Muscle of leg (tissue), 11 donors: Measurements from ENCODE around the gene C10orf90. TPM values are rescaled to one million over a fixed set of nuclear protein-coding genes. Genes with fewer than 3 reads are reported as not detected.

ENCODE experiments used
- DNase-seq: peaks from one replicate; pipeline ENCODE4 v3.0.0; 2013
- H3K27ac ChIP-seq: one replicate; pipeline ENCODE4 v1.5.1; 2013; ENCODE audit warnings: mild to moderate bottlenecking, low read length, control low read depth
- H3K27me3 ChIP-seq: one replicate; pipeline ENCODE4 v1.6.1; 2013; ENCODE audit warnings: low read length; ENCODE audit not compliant: control insufficient read depth, insufficient read depth
- H3K36me3 ChIP-seq: one replicate; pipeline ENCODE4 v1.6.1; 2013; ENCODE audit warnings: low read length; ENCODE audit not compliant: control insufficient read depth, insufficient read depth
- H3K4me1 ChIP-seq: one replicate; pipeline ENCODE4 v1.6.1; 2013; ENCODE audit warnings: low read length; ENCODE audit not compliant: control insufficient read depth, insufficient read depth
- H3K4me3 ChIP-seq: one replicate; pipeline ENCODE4 v1.5.1; 2013; ENCODE audit warnings: low read length, control low read depth
- H3K9me3 ChIP-seq: replicated peaks from 2 replicates; pipeline ENCODE4 v1.6.1; 2013; ENCODE audit warnings: low read depth, low read length; ENCODE audit not compliant: control insufficient read depth
- WGBS: methylation state at CpG from one replicate; pipeline ENCODE4 v1.1.5; 2013; ENCODE audit warnings: missing lambda C conversion rate; ENCODE audit not compliant: insufficient coverage; 5-methylcytosine and 5-hydroxymethylcytosine counted together
- polyA plus RNA-seq, 8 donors: library from polyadenylated mRNA; unstranded; fragments of 120-200 nt; gene quantifications; one replicate each; pipeline versions ENCODE4 v1.2.1 to v1.2.3, GENCODE V29; 2013; ENCODE audit warnings: inconsistent platforms in 1 of 8, low replicate concordance in 1 of 8; ENCODE audit not compliant: insufficient read length in 8 of 8, insufficient read depth in 1 of 8
- total RNA-seq: library from RNA; stranded (reverse); fragments of 120-200 nt; gene quantifications from one replicate; pipeline ENCODE4 v1.2.4, GENCODE V29; 2013

C10orf90 gene
- total and polyA plus RNA-seq, 9 donors, result 0.53 to 1.1 (median 0.80) TPM

DNA sequence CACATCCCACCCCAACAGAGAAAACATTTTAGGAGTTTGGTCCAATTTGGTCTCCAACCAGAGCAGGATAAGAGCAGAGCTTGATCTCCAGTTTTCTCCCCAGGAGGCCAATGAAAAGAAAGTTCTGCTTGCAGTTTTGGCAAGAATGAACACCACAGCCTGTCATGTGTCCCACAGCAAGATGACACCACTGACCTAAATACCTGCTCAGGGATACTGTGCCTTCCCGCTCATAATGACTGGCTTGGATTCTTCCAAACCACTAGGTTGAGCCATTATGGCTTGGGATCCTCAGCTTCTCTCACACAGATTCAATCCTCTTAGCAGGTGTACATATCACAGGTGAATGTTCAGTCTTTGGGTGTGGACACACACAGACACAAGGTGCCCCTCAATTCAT lies 53.3 kb downstream of the C10orf90 start:
- peaks cover 3% of the 10 kb centered on the region for H3K4me1 ChIP-seq
- no CpG with 5 or more reads among the region's 1 CpG for WGBS
- no peaks in the 10 kb centered on the region for H3K9me3 ChIP-seq
- peak; percentile 43 for DNase-seq
- H3K4me3 ChIP-seq, result no peak overlapping the region
- H3K27ac ChIP-seq, result no peak overlapping the region
- H3K27me3 ChIP-seq, result peaks cover 2% of the 10 kb centered on the region
- no peaks in the 10 kb centered on the region for H3K36me3 ChIP-seq

DNA sequence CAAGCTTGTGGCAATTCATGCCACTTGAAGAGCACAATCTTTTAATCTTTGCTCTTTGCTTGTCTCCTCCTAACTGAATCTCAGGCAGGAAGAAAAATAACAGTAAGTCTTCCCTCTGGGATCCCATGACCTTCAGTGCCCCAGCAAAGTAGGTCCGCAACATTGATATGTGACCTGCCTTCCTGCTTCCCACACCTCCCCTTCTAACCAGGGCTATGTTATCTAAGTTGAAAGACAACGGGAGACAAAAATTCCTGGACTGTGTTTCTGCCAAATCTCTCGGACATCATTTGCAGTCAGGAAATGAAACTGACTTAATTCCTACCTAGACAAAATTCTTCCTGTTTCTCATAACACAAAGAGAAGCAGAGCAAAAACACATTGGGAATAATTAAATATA lies 53.8 kb downstream of the C10orf90 start:
- Histone ChIP-seq H3K4me1 (peaks cover 3% of the 10 kb centered on the region), H3K27ac (no peak overlapping the region), H3K4me3 (no peak overlapping the region), H3K36me3 (no peaks in the 10 kb centered on the region), H3K9me3 (no peaks in the 10 kb centered on the region), H3K27me3 (peaks cover 2% of the 10 kb centered on the region)
- peak; percentile 31 for DNase-seq
- no CpG with 5 or more reads among the region's 3 CpGs for WGBS

DNA sequence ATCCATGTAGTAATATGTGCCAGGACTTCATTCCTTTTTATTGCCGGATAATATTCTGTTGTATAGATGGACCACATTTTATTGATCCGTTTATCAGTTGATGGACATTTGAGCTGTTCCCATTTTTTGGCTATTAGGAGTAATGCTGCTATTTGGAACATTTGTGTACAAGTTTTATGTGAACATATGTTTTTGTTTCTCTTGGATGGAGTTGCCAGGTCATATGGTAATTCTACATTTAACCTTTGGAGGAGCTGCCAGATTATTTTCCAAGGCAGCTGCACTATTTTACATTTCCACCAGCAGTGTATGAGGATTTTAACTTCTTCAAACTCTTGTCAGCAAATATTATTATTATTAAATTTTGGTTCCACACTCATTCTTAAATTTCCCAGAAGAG lies 59.2 kb downstream of the C10orf90 start:
- no peaks in the 10 kb centered on the region for H3K36me3 ChIP-seq
- H3K4me1 ChIP-seq, result no peaks in the 10 kb centered on the region
- H3K27me3 ChIP-seq, result peaks cover 2% of the 10 kb centered on the region
- no peak overlapping the region for H3K4me3 ChIP-seq
- WGBS, result no CpG with 5 or more reads among the region's 2 CpGs
- peak; percentile 96 for DNase-seq
- no peaks in the 10 kb centered on the region for H3K9me3 ChIP-seq
- H3K27ac ChIP-seq, result peak overlapping the region; percentile 51

DNA sequence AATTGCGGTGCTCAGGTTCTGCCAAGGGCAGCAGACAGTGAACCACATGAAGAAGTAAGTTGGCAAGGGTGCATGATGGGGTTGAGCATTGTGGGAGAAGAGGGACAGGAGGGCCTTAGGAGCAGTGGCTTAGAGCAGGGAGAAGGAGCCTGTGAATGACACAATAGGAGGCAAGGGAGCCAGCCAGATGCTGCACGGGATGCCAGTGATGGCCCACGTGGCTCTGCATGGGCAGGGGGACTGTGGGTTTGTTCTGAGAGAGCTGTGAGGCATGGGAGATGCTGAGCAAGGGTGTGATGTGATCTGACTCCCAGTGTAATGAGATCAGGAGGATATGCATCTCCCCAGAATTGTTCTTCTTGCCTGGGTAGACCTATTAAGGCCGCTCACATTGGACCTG lies 60.9 kb downstream of the C10orf90 start:
- Histone ChIP-seq H3K27ac (no peak overlapping the region), H3K36me3 (no peaks in the 10 kb centered on the region), H3K9me3 (no peaks in the 10 kb centered on the region), H3K4me1 (no peaks in the 10 kb centered on the region), H3K27me3 (peaks cover 2% of the 10 kb centered on the region), H3K4me3 (no peak overlapping the region)
- DNase-seq, result no peak
- 92% methylated on average over 3 of the region's 4 CpGs for WGBS

DNA sequence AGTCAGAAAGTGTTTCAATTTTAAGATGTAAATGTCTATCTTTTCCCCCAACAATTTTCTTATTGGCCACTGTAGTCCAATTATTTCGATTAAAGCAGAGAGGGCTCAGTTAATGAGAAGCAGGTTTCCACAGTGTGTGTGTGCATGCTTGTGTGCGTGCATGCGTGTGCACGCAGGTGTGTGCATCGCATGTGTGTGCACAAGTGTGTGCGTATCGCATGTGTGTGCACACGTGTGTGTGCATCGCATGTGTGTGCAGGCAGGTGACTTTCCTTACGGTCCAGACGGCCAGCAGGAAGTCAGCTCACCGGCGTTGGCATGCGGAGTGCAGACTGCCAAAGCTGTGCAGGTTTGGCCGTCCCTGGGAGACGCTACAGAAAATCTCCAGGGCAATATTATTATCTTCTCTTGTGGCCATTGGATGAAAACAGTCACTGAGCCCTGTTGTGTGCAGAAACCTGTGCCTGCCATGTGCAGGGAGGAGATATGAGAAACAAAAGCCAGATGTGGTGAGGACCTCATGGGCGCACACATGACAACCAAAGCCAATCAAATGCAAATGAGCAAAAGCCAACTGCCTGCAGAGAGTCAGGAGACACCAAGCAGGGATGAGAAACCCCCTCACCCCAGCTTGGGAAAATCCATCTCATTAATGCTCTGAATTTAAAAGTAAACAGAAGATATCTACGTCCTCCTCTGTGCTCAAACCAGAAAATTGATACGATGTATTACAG lies 70.4 kb downstream of the C10orf90 start:
- Histone ChIP-seq H3K27me3 (peaks cover 4% of the 10 kb centered on the region), H3K4me3 (no peak overlapping the region), H3K9me3 (no peaks in the 10 kb centered on the region), H3K36me3 (no peaks in the 10 kb centered on the region), H3K4me1 (no peaks in the 10 kb centered on the region), H3K27ac (no peak overlapping the region)
- 76% methylated on average over 16 of the region's 19 CpGs for WGBS
- DNase-seq, result no peak

DNA sequence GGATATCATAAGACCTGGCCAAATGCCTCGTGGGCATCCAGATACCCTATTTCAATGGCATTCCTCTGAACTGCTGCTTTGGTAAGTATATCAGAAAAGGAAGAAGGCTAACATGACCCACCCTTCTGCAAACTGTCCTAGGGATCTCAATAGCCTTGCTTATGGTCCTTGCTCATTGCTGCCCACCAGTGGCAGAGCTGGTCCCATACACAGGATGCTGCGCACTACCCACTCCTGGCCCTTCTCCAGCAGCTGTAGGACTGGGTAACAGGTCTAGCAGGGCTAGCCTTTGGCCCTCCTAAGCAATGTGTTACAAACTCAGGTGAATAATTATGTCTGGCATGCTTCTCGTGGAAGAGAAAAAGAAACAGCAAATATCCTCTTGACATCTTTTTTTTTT lies 72.5 kb downstream of the C10orf90 start:
- DNase-seq, result no peak
- Histone ChIP-seq H3K9me3 (no peaks in the 10 kb centered on the region), H3K27ac (no peak overlapping the region), H3K4me3 (no peak overlapping the region), H3K36me3 (no peaks in the 10 kb centered on the region), H3K4me1 (no peaks in the 10 kb centered on the region), H3K27me3 (peaks cover 4% of the 10 kb centered on the region)
- 83% methylated on average over 1 of the region's 3 CpGs for WGBS

DNA sequence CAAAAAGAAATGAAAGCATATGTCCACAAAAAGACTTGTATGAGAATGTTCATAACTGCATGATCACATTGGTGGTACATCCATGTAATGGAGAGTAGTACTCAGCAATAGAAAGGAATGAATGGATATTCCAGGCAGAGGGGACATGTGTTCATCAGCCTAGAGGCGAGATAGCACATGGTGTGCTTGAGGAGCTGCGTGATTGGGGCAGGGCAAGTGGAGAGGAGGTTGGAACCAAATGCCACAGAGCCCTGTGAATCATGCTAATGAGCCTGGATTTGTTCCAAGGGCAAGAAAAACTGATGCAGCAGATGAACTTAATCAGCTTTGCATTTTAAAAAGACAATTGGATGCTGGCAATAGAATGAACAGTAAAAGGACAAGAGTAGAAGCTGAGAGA lies 73.3 kb downstream of the C10orf90 start:
- no peaks in the 10 kb centered on the region for H3K9me3 ChIP-seq
- no peaks in the 10 kb centered on the region for H3K4me1 ChIP-seq
- H3K36me3 ChIP-seq, result no peaks in the 10 kb centered on the region
- peaks cover 4% of the 10 kb centered on the region for H3K27me3 ChIP-seq
- 91% methylated on average over 2 of the region's 2 CpGs for WGBS
- H3K4me3 ChIP-seq, result no peak overlapping the region
- DNase-seq, result no peak
- no peak overlapping the region for H3K27ac ChIP-seq

DNA sequence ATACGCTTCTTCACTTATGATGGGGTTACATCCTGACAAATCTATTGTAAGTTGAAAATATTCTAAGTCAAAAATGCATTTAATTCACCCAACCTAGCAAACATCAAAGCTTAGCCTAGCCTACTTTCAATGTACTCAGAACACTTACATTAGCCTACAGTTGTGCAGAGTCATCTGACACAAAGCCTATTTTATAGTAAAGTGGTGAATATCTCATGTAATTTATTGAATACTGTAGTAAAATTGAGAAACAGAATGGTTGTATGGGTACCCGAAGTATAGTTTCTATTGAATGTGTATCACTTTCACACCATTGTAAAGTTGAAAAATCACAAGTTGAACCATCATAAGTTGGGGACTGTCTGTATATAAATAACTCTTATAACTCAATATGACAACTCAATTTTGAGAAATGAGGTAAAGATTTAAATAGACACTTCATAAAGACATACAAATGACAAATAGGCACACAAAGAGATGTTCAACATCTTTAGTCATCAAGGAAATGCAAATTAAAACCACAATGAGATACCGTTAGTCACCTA lies 73.9 kb downstream of the C10orf90 start:
- no peaks in the 10 kb centered on the region for H3K4me1 ChIP-seq
- no peak for DNase-seq
- H3K9me3 ChIP-seq, result no peaks in the 10 kb centered on the region
- no peak overlapping the region for H3K4me3 ChIP-seq
- peaks cover 4% of the 10 kb centered on the region for H3K27me3 ChIP-seq
- H3K27ac ChIP-seq, result no peak overlapping the region
- H3K36me3 ChIP-seq, result no peaks in the 10 kb centered on the region
- WGBS, result no CpG with 5 or more reads among the region's 3 CpGs

DNA sequence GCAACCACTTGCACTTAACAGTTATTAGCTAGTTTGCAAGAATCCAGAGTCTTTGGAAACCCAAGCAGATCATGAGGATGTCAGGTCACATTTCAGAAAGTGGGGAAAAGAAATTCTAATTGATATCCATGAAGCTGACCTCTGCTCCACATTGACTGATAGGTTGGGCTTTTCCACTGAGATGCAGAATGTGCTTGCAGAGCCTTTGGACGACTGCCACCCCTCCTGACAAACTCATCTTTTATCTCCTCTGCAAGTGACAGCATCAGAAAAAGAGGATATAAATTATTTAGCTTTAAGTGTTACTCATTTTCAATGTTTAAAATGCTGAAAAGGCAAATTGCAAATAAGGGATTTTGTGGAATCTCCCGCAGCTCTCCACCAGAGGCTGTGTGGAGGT lies 75.3 kb downstream of the C10orf90 start:
- peak; percentile 11 for DNase-seq
- WGBS, result no CpG with 5 or more reads among the region's 2 CpGs
- H3K27ac ChIP-seq, result no peak overlapping the region
- peaks cover 2% of the 10 kb centered on the region for H3K27me3 ChIP-seq
- H3K36me3 ChIP-seq, result no peaks in the 10 kb centered on the region
- H3K4me1 ChIP-seq, result no peaks in the 10 kb centered on the region
- H3K4me3 ChIP-seq, result no peak overlapping the region
- no peaks in the 10 kb centered on the region for H3K9me3 ChIP-seq

DNA sequence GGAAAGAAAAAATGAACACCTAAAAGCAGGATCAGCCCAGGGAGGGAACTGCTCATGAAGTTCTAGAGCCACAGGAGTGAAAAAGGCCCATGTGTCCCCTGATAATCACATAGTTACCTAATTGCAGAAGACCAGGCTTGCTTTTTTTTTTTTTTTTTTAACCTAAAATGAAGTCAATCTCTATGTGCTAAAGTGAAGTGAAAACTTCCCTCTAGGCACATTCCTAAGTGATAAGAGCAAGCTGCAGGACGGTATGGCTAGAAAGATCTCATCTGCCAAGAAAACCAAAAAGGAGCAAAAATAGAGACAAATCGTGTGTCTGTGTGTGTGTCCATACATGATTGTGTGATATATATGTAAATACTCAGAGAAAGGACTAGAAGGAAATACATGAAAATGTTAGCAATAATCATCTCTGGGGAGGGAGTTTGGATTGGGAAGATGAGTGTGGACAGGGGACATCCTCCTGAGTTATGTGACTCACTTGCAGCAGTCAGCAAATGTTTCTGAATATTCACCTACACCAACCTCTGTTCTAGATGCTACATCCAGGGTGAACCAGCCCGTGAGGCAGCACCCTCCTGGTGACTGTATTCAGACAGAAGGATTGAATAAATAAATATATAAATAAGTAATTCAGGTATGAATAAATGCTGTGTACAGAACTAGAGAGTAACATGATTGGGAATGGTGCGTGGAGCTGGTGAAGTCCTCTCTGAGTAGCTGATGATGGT lies 76.4 kb downstream of the C10orf90 start:
- 83% methylated on average over 1 of the region's 4 CpGs for WGBS
- no peaks in the 10 kb centered on the region for H3K9me3 ChIP-seq
- no peaks in the 10 kb centered on the region for H3K4me1 ChIP-seq
- no peaks in the 10 kb centered on the region for H3K36me3 ChIP-seq
- H3K4me3 ChIP-seq, result no peak overlapping the region
- H3K27me3 ChIP-seq, result no peaks in the 10 kb centered on the region
- no peak overlapping the region for H3K27ac ChIP-seq
- DNase-seq, result no peak
